GM19468 (cell line): ENCODE measurements around the gene DLX5.

ENCODE experiments used
- ATAC-seq: cut with Tn5 transposase; IDR thresholded peaks from one replicate; pipeline ENCODE4 v1.9.1; 2021; ENCODE audit warnings: mild to moderate bottlenecking, moderate library complexity, moderate number of reproducible peaks; ENCODE audit not compliant: unreplicated experiment; ENCODE audit errors: extremely low read depth

DLX5 gene

GRCh38 chr7:97018791-97019531, 5.7 kb downstream of the DLX5 start:
- ATAC-seq = no peak

- ATAC-seq = no peak
Measured at GRCh38 chr7:97018126-97018601, 6.5 kb downstream of the DLX5 start.

- ATAC-seq = no peak
Measured at GRCh38 chr7:97017192-97018125, 7.2 kb downstream of the DLX5 start.

- ATAC-seq = no peak
Measured at GRCh38 chr7:97016381-97017191, 8.0 kb downstream of the DLX5 start.

GRCh38 chr7:97015756-97016380, 8.8 kb downstream of the DLX5 start:
- no peak for ATAC-seq

- ATAC-seq = no peak
Measured at GRCh38 chr7:97015279-97015678, 9.4 kb downstream of the DLX5 start.

- no peak for ATAC-seq
Measured at GRCh38 chr7:97014145-97014750, 10.4 kb downstream of the DLX5 start.

GRCh38 chr7:97013845-97014134, 10.8 kb downstream of the DLX5 start:
- ATAC-seq = no peak

- no peak for ATAC-seq
Measured at GRCh38 chr7:97013134-97013844, 11.3 kb downstream of the DLX5 start.

GRCh38 chr7:97012365-97013133, 12.1 kb downstream of the DLX5 start:
- no peak for ATAC-seq

- no peak for ATAC-seq
Measured at GRCh38 chr7:97011536-97012364, 12.9 kb downstream of the DLX5 start.

GRCh38 chr7:97011104-97011503, 13.5 kb downstream of the DLX5 start:
- no peak for ATAC-seq

GRCh38 chr7:97009753-97010732, 14.6 kb downstream of the DLX5 start:
- no peak for ATAC-seq

GRCh38 chr7:97008275-97008917, 16.2 kb downstream of the DLX5 start:
- no peak for ATAC-seq

- no peak for ATAC-seq
Measured at GRCh38 chr7:97007583-97007861, 17.1 kb downstream of the DLX5 start.
